ENCODE results near the gene RIPPLY1. TPM values are rescaled to one million over a fixed set of nuclear protein-coding genes. Genes with fewer than 3 reads are reported as not detected.

RIPPLY1 gene
- total RNA-seq, 1 donor from 2014 or later: not detected

DNA sequence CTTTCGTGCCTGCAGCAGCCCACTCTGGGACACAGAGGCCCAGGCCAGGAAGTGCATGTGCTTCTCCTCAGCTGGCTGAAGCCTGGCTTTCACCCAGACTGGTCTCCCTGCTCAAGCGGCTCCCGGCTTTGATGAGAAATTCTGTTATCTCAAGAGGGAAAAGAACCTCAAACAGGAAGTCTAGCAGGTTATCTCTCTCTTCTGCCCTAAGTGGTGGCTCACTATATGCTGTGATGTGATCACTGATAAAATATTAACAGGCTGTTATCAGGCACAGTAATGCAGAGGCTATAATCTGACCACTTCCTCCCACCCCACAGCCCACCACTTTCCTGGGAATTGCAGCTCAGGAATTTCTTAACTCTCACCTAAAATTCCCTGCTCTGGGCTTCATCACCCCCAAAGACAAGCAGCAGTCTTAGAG, 30.4 kb upstream of the RIPPLY1 start:
- no peaks in the 10 kb centered on the region for H3K9me3 ChIP-seq
- DNase-seq: peak; percentile 65
- H3K27ac ChIP-seq: no peak overlapping the region
- H3K36me3 ChIP-seq: no peaks in the 10 kb centered on the region
- no peak overlapping the region for H3K4me3 ChIP-seq
- peaks cover 7% of the 10 kb centered on the region for H3K4me1 ChIP-seq
- H3K27me3 ChIP-seq: no peaks in the 10 kb centered on the region
- TF ChIP-seq, protein P1, sequence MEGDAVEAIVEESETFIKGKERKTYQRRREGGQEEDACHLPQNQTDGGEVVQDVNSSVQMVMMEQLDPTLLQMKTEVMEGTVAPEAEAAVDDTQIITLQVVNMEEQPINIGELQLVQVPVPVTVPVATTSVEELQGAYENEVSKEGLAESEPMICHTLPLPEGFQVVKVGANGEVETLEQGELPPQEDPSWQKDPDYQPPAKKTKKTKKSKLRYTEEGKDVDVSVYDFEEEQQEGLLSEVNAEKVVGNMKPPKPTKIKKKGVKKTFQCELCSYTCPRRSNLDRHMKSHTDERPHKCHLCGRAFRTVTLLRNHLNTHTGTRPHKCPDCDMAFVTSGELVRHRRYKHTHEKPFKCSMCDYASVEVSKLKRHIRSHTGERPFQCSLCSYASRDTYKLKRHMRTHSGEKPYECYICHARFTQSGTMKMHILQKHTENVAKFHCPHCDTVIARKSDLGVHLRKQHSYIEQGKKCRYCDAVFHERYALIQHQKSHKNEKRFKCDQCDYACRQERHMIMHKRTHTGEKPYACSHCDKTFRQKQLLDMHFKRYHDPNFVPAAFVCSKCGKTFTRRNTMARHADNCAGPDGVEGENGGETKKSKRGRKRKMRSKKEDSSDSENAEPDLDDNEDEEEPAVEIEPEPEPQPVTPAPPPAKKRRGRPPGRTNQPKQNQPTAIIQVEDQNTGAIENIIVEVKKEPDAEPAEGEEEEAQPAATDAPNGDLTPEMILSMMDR (IDR thresholded peaks at IDR 0.05): no peak
- ATAC-seq: peak; percentile 69
- intact Hi-C loops (cut with DNase I): no loop called here

DNA sequence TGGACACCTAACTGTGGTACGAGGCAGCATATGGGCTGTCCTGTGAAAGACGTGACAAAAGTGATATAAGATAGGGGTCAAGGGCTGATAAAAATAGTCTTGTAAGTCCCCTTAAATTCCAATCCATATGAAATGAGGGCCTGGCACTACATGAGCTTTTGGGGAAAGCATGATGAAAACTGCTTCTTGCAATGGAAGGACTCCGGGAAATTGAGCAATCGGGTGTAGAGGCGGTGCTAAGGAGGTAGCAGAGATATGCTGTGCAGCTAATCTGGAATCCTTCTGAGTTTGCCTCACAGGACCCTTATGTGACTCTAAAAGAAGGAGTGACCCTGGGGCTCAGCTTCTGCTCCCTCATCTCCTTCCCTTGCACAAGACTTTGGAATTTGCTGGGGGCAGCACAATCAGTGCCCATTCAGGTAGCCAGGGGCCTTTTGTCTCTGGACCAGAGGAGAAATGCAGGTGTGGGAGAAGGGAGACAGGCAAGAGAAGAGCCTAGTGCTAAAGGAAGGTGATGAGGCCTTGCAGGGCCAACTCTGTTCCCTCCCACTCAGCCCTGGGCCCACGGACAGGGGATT, 29.9 kb upstream of the RIPPLY1 start:
- TF ChIP-seq, protein P1 (IDR thresholded peaks at IDR 0.05): no peak
- intact Hi-C loops (cut with DNase I): no loop called here
- peaks cover 7% of the 10 kb centered on the region for H3K4me1 ChIP-seq
- H3K4me3 ChIP-seq: no peak overlapping the region
- no peaks in the 10 kb centered on the region for H3K9me3 ChIP-seq
- ATAC-seq (peak; percentile 62), DNase-seq (no peak)
- no peaks in the 10 kb centered on the region for H3K27me3 ChIP-seq
- no peaks in the 10 kb centered on the region for H3K36me3 ChIP-seq
- no peak overlapping the region for H3K27ac ChIP-seq

DNA sequence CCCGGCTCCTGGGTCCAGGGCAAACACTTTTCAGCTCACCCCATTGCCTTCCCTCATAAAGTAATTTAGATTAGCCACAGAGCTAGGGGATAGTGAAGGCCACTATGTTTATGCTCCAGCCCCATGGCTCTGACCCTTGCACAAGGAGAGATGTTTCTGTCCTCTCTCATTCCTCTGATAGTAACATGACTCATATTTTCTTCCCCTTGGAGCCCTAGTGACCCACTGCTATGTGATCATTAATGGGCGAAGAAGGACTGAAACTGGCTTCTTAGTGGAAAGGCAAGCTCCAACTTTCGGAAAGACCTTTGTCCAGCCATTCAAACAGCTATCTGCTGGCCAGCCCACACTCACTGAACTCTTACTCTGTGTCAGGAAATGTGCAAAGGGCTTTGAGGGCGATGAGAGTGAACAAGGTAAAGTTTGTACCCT, 29.4 kb upstream of the RIPPLY1 start:
- intact Hi-C loops (cut with DNase I): no loop called here
- Histone ChIP-seq H3K4me3 (no peak overlapping the region), H3K9me3 (no peaks in the 10 kb centered on the region), H3K36me3 (no peaks in the 10 kb centered on the region), H3K4me1 (peaks cover 7% of the 10 kb centered on the region), H3K27me3 (no peaks in the 10 kb centered on the region), H3K27ac (no peak overlapping the region)
- DNase-seq (no peak), ATAC-seq (no peak)
- TF ChIP-seq, protein P1 (IDR thresholded peaks at IDR 0.05): no peak

DNA sequence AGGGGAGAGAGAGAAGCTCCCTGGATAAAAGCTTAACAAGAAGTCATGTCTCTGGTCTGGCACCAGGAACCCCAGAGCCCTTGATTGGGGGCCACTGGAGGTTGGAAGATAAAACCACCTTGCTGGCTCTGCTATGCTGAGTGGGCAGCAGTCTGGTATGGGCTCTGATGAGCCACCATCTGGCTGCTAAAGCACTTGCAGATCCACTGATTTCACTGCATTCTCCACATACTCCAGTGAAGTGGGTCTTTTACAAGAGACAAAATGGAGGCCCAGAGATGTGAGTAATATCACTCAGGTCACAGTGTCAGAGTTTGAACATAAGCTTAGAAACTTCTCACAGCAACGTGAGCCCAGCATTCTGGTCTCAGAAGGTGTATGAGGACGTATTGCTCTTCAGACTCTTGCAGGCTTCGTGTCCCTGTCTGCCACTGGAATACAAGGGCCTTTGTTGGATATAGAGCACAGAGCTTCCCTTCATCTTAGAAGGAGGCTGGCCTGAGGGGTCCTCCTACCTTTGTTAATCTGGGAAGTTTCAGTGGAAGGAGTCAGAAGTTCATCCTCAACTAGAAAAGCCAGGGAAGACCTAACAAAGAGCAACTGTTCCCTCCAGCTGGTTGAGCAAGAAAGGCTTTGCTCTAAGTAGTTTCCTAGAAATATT, 28.8 kb upstream of the RIPPLY1 start:
- no peak for DNase-seq
- no peak for ATAC-seq
- H3K4me1 ChIP-seq: peaks cover 7% of the 10 kb centered on the region
- intact Hi-C loops (cut with DNase I): no loop called here
- H3K27me3 ChIP-seq: no peaks in the 10 kb centered on the region
- H3K9me3 ChIP-seq: no peaks in the 10 kb centered on the region
- no peak overlapping the region for H3K4me3 ChIP-seq
- no peaks in the 10 kb centered on the region for H3K36me3 ChIP-seq
- TF ChIP-seq, protein P1 (IDR thresholded peaks at IDR 0.05): no peak
- H3K27ac ChIP-seq: no peak overlapping the region

DNA sequence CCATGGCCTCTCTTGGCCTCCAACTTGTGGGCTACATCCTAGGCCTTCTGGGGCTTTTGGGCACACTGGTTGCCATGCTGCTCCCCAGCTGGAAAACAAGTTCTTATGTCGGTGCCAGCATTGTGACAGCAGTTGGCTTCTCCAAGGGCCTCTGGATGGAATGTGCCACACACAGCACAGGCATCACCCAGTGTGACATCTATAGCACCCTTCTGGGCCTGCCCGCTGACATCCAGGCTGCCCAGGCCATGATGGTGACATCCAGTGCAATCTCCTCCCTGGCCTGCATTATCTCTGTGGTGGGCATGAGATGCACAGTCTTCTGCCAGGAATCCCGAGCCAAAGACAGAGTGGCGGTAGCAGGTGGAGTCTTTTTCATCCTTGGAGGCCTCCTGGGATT, 25.1 kb upstream of the RIPPLY1 start:
- no peak overlapping the region for H3K4me3 ChIP-seq
- H3K9me3 ChIP-seq: no peaks in the 10 kb centered on the region
- intact Hi-C loops (cut with DNase I): no loop called here
- TF ChIP-seq, protein P1 (IDR thresholded peaks at IDR 0.05): no peak
- DNase-seq (no peak), ATAC-seq (no peak)
- H3K27me3 ChIP-seq: no peaks in the 10 kb centered on the region
- no peaks in the 10 kb centered on the region for H3K36me3 ChIP-seq
- H3K27ac ChIP-seq: no peak overlapping the region
- peaks cover 7% of the 10 kb centered on the region for H3K4me1 ChIP-seq

All from upper lobe of right lung (tissue), 1 donor.